GM12878 (cell line): ENCODE data around the gene KIAA1328.

Experiments used
- CHD4 ChIP-seq: fragments of 200-600 bp; sonication (generic); IDR thresholded peaks from 2 replicates; pipeline ENCODE4 v1.6.1; 2016; ENCODE audit warnings: mild to moderate bottlenecking
- CTCF ChIP-seq, 3 experiments: IDR thresholded peaks in 2 of 3; conservative IDR thresholded peaks in 1 of 3; 2 replicates each; pipeline ENCODE4 v1.5.1; 2011; ENCODE audit warnings: low read depth in 3 of 3, low read length in 3 of 3, mild to moderate bottlenecking in 3 of 3, control low read depth in 2 of 3, moderate library complexity in 2 of 3, inconsistent platforms in 1 of 3, mixed read lengths in 1 of 3; ENCODE audit not compliant: control insufficient read depth in 2 of 3, insufficient read depth in 1 of 3; ENCODE audit errors: extremely low read depth in 1 of 3
- PAX8 ChIP-seq: fragments of 450-650 bp; IDR thresholded peaks from 2 replicates; pipeline ENCODE4 v1.6.1; 2017; ENCODE audit warnings: mild to moderate bottlenecking, moderate library complexity
- PML ChIP-seq: IDR thresholded peaks from 2 replicates; pipeline ENCODE4 v1.6.1; 2012; ENCODE audit warnings: low read length, inconsistent platforms
- TARDBP ChIP-seq: IDR thresholded peaks from 2 replicates; pipeline ENCODE4 v1.6.1; 2016; ENCODE audit warnings: borderline replicate concordance

DNA sequence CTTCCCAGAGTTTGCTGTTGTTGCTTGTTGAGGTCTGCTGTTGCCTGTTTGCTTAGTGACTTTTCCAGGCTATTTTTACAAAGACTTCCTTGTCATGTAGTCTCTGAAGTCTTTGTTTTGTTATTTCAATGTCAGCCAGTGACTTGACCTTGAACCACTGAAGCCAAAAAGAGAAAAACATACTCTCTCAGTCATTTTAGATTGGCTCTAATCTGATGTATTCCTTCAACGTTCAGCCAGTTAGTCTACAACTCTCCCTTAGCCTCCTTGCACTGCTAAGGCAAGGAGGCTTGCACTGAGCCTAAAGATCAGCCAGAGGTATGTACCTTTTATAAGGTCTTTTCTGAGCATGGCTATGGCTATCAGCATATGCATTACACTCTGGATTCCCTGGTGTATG, 27.9 kb downstream of the KIAA1328 start:
- TF ChIP-seq PML (no peak), CHD4 (no peak), TARDBP (no peak), PAX8 (no peak), CTCF (IDR thresholded peaks at IDR 0.05 in 2 of 3, conservative IDR thresholded peaks at IDR 0.05 in 1 of 3; ENCODE audit: control insufficient read depth in 2 of 3, extremely low read depth in 1 of 3, insufficient read depth in 1 of 3, low read depth in 3 of 3, low read length in 3 of 3) (no peak)
